Measurements from ENCODE around the gene STRIP1.

The STRIP1 gene

GRCh38 chr1:110050602-110051261 is 16.3 kb downstream of the STRIP1 start:
- DNase-seq (ENCODE audit: low read depth), result no peak

- DNase-seq (ENCODE audit: low read depth), result no peak
These were observed 16.8 kb downstream of the STRIP1 start for GRCh38 chr1:110051262-110051648.

GRCh38 chr1:110053552-110054428 is 19.4 kb downstream of the STRIP1 start:
- DNase-seq (ENCODE audit: low read depth), result peak; percentile 34

- DNase-seq (ENCODE audit: low read depth), result no peak
These were observed 21.3 kb downstream of the STRIP1 start for GRCh38 chr1:110055493-110056284.

- DNase-seq (ENCODE audit: low read depth), result no peak
These were observed 21.9 kb downstream of the STRIP1 start for GRCh38 chr1:110056285-110056683.

GRCh38 chr1:110056776-110057175 is 22.4 kb downstream of the STRIP1 start:
- DNase-seq (ENCODE audit: low read depth), result no peak

- no peak for DNase-seq (ENCODE audit: low read depth)
These were observed 23.6 kb downstream of the STRIP1 start for GRCh38 chr1:110057963-110058518.

- DNase-seq (ENCODE audit: low read depth), result no peak
These were observed 24.2 kb downstream of the STRIP1 start for GRCh38 chr1:110058591-110058990.

GRCh38 chr1:110059133-110059863 is 24.9 kb downstream of the STRIP1 start:
- DNase-seq (ENCODE audit: low read depth), result no peak

GRCh38 chr1:110060034-110060661 is 25.7 kb downstream of the STRIP1 start:
- peak; percentile 47 for DNase-seq (ENCODE audit: low read depth)

- no peak for DNase-seq (ENCODE audit: low read depth)
These were observed 26.2 kb downstream of the STRIP1 start for GRCh38 chr1:110060662-110061060.

GRCh38 chr1:110061341-110061740 is 26.9 kb downstream of the STRIP1 start:
- no peak for DNase-seq (ENCODE audit: low read depth)

GRCh38 chr1:110062612-110063011 is 28.2 kb downstream of the STRIP1 start:
- no peak for DNase-seq (ENCODE audit: low read depth)

GRCh38 chr1:110063781-110064180 is 29.4 kb downstream of the STRIP1 start:
- no peak for DNase-seq (ENCODE audit: low read depth)

GRCh38 chr1:110064576-110065337 is 30.3 kb downstream of the STRIP1 start:
- DNase-seq (ENCODE audit: low read depth), result no peak

- DNase-seq (ENCODE audit: low read depth), result no peak
These were observed 31.4 kb downstream of the STRIP1 start for GRCh38 chr1:110065841-110066240.

GRCh38 chr1:110067479-110067892 is 33.1 kb downstream of the STRIP1 start:
- no peak for DNase-seq (ENCODE audit: low read depth)

- DNase-seq (ENCODE audit: low read depth), result no peak
These were observed 33.6 kb downstream of the STRIP1 start for GRCh38 chr1:110067893-110068645.

- DNase-seq (ENCODE audit: low read depth), result no peak
These were observed 34.4 kb downstream of the STRIP1 start for GRCh38 chr1:110068646-110069403.
